A673 (cell line): Measurements from ENCODE around the gene PRODH.
"Not testable (repeated sequence)": the region's sequence is repeated elsewhere in the genome, so short reads cannot be mapped to it uniquely, and the experiment has no call there.

ENCODE experiments used
- EZH2 ChIP-seq: fragments of 200-600 bp; sonication (generic); IDR thresholded peaks from 2 replicates; pipeline ENCODE4 v1.6.1; 2017; ENCODE audit warnings: borderline replicate concordance, low read depth, mild to moderate bottlenecking, mixed read lengths, antibody characterized with exemption, low read length; ENCODE audit not compliant: poor library complexity, severe bottlenecking
- TF ChIP-seq, protein P1 (sequence below): fragments of 300-800, 200-600 bp; sonication (generic); conservative IDR thresholded peaks from 2 replicates; pipeline ENCODE4 v1.5.1; 2017; ENCODE audit warnings: low read depth, mild to moderate bottlenecking, antibody characterized with exemption, low read length, moderate library complexity, mixed read lengths

DNA sequence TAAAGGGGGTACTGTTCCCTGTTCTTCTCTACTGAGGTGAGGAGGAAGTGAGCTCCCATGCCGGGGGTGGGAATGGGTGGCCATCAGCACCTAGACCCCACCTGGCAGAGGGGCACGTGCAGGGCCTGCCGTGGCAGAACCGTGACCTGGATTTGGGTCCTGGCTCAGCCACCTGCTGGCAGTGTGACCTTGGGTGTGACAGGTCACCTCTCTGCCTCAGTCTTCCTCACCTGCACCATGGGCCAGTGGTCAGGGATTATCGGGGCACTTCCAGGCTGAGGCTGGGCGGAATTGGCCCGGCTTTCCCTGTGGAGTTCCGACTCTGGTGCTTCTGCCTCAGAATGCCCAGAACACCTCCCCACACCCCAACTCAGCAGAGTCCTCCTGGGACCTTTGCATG is 36.5 kb upstream of the PRODH start:
- TF ChIP-seq, protein P1, sequence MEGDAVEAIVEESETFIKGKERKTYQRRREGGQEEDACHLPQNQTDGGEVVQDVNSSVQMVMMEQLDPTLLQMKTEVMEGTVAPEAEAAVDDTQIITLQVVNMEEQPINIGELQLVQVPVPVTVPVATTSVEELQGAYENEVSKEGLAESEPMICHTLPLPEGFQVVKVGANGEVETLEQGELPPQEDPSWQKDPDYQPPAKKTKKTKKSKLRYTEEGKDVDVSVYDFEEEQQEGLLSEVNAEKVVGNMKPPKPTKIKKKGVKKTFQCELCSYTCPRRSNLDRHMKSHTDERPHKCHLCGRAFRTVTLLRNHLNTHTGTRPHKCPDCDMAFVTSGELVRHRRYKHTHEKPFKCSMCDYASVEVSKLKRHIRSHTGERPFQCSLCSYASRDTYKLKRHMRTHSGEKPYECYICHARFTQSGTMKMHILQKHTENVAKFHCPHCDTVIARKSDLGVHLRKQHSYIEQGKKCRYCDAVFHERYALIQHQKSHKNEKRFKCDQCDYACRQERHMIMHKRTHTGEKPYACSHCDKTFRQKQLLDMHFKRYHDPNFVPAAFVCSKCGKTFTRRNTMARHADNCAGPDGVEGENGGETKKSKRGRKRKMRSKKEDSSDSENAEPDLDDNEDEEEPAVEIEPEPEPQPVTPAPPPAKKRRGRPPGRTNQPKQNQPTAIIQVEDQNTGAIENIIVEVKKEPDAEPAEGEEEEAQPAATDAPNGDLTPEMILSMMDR: not testable (repeated sequence)
- not testable (repeated sequence) for TF ChIP-seq EZH2
